Stimulated activated CD8-positive, alpha-beta memory T cell treated with anti-CD3 and anti-CD28 coated beads, Interleukin-15, amount 100 ng/mL, for 48 hours (primary cell): ENCODE data around the gene TMCC1.
"Not testable (repeated sequence)": the region's sequence is repeated elsewhere in the genome, so short reads cannot be mapped to it uniquely, and the experiment has no call there.

Source experiments
- DNase-seq, 2 donors: peaks; one replicate each; pipeline ENCODE4 v3.0.0-alpha.2; 2020; ENCODE audit warnings: low read depth in 2 of 2

Gene TMCC1

DNA sequence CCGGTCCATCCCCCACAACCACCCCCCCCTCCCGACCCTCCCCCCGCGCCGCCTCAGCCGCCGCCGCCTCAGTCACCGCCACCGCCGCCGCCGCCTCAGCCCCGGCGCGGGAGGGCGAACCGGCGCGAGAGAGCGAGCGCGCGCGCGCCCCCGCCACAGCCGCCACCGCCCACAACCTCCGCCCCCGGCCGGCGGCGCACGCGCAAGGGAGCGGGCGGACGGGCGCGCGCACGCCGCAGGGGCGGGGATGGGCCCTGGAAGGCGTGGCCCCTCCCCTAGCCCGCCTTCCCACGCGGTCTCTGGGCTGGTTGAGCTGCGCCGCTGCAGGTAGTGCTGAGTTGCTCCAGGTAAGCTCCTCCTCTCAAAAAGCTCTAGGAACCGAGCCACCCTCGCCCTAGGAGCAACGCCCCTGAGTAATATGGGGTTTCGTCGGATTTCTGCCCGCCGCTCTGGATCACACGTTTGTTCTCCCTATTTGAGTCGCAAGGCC is at the start of gene TMCC1:
Gene TMCC1, minus strand, starts transcription at position 131 of the 490 bp plus-strand sequence.
- DNase-seq = peak; percentile 80 to 83

DNA sequence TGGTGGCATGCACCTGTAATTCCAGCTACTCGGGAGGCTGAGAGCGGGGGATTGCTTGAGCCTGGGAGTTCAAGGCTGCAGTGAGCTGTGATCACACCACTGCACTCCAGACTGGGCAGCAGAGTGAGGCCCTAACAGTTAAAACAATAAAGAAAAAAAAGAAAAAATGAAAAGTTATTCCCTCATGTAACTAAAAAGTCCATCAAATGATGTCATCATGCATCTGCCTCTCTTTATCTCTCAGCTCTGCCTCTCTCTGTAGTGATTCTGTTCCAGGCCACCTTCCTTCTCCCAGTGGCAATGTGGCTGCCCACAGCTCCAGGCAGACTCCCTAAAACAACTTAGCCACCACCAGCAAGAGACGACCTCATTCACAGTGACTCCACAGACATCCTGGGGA is 49.5 kb upstream of the TMCC1 start:
- no peak for DNase-seq

DNA sequence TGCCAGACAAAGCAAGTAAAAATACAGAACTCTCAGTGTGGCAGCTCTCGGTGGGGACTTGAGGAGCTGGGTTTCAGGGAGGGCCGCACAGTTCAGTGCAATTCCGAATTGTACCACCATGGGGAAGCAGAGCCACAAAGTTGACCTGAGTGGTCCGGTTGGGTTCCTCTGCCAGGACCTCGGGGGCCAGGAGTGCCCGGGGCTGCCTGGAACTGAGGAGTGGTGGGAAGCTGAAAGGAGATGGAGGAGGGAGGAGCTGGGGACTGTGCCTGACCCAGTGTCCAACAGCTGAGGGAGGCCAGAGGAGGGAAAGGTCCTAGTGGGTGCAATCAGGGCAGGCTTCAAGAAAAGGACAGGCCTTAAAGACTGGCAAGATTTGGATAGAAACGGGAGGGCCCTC is 48.8 kb upstream of the TMCC1 start:
- DNase-seq = peak; percentile 14 to 15

DNA sequence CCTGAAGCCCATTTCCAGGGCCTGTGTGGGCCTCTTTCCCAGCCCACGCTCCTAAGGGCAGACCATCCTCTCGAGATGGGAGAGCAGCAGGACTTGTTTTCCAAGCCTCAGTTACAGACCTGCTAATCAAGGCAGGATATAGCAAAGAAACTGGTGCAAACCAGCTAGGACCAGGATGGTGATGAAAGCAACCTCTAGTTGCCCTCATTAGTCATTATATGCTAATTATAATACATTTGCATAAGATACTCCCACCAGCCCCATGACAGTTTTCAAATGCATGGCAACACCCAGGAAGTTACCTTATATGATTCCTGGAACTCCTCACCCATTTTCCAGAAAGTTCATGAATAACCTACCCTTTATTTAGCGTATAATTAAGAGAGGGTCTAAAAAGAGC is 46.6 kb upstream of the TMCC1 start:
- no peak for DNase-seq

DNA sequence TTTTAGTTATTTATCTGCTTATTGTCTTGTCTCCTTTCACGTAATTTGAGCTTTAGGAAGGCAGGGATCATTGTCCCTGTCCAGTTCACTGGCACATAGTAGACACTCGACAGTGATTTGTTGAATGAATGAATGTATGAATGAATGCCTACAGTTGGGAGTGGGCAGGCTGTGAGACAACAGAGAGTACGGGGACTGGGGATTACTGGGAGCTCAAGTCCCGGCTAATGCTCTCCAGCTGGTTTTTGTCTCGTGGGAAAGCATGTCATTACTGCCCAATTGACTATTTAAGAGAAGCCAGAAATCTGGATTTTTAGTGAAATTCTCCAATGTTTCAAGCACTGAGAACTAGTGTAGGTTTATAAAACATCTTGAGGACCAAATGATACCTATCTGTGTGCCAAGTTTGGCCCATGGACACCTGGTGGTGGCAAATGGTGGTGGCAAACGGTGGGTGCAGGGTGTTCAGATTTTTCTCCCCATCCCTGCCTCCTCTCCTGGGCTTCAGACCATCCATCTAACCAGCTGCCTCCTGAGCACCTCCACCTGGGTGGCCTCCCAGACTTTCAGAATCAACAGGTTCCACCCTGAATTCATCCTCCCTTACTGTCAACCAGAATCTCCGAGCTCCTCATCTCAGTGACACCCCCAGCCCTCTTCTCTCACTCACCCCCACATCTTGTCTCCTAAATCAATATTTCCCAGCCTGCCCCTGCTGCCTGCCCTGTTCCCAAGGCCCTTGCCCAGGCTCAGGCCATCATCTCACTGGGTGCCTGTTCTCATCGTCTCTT is 44.8 kb upstream of the TMCC1 start:
- DNase-seq = no peak

DNA sequence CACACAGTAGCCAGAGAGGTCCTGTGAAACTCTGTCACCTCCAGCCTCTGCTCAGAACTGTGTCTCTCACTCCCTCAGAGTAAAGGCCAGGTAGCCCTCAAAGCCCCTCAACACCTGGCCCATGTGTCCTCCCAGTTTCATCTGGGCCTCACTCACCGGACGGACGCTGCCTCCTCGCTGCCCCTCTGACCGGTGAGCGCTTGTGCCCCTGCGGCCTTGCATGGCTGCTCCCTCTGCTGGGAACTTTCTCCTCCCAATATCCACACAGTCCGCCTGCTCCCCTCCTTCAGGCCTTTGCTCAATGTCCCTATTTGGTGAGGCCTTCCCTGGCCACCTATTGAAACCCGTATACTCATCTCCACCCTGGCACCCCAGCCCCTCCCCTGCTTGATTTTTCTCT is 44.2 kb upstream of the TMCC1 start:
- no peak for DNase-seq

DNA sequence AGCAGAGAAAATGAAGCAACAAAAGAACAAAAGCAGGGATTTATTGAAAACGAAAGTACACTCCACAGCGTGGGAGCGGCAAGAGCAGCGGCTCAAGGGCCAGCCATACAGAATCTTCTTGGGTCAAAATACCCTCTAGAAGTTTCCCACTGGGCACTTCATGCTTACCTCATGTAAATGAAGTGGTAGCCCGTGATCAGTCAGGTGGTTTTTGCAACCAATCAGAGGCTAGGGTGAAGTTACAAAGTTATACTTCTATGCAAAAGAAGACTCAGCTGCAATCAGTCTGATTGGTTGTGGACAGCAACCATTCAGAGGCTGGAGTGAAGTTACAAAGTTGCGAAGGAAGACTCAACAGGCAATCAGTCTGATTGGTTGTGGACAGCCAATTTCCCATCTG is 43.2 kb upstream of the TMCC1 start:
- DNase-seq = no peak

DNA sequence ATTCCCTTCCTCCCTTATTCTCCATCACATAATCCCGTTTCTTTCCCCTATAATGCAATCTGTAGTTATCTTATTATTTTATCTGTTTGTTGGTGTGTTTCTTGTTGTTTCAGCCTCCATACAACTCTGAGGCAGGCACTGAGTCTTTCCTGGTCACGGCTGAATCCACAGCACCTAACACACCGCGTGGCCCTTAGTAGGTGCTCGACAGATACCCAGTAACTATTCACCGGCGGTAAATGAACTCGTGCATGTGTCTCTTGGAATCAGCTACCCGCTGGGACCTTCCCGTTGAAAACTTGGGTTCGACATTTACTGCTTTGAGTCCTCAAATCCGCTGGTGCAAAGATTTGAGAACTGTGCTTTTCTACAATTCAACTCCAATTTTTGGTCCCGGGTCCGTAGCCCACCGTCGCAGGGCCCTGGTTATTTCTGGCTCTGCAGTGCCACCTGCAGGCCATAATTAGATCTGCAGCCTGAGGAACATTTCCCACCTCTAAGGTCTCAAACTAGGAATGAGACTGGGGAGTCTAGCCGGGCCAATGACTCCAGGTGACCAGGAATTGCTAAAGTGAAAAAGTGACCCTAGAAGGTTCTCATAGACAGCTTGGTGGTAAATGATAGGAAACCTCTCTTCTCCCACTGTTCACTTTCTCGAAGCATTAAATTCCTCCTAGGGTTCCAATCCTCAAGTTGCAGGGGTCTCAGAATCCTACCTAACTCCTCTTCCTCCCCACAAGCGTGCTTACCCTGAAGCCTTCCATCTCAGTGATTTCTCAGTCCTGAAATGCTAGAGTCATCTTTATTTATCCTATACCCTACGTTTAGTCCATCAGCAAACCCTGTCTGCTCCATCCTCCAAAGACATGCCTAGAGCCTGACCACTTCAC is 41.0 kb upstream of the TMCC1 start:
- DNase-seq = no peak

DNA sequence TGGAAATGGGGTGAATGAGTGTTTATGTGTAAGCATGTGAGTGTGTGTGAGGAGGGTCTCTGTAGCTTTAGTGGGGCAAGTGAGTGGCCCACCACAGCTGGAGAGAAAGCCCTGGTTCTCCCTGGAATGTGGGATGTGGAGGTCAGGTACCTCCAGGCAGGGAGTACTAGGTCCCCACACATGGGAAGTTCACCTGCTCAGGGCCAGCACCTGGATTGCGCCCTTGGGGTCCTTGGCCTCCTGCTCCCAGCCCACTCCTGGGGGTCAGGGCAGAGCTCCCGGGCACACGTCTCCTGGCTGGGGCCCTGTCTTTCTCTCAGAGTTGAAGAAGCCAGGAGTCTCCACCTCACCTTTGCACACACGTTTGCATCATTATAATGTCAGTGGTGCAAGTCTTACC is 40.0 kb upstream of the TMCC1 start:
- no peak for DNase-seq

DNA sequence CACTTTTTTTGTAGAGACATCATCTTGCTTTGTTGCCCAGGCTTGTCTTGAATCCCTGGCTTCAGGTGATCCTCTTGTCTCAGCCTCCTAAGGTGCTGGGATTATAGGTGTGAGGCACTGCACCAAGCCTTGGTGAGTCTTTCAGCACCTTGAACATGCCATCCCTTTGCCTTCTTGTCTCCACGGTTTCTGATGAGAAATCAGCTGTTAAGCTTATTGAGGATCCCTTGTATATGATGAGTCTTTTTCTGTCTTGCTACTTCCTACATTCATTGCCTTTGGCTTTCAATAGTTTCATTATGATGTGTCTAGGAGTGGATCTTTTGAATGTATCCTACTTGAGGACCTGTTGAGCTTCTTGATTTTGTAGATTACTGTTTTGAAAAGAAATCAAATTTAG is 35.9 kb upstream of the TMCC1 start:
- no peak for DNase-seq

DNA sequence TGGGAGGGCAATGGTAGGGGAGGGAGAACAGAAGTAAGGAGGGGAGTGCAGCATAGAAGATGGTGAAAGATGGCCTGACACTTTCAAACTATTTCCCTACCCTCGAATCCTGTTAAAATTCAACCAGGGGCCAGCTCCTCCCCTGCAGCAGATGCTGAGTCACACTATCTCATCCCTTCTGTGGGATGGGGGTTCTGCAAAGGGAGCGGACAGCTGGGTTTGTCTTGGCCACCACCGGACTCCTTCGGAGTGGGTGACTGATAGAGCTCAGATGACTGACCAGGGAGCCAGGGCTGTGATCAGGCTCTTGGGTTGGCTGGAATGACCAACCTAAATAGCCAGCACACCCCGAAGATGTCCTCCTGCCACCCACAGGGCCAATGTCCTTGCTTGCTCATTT is 33.6 kb upstream of the TMCC1 start:
- DNase-seq = no peak

DNA sequence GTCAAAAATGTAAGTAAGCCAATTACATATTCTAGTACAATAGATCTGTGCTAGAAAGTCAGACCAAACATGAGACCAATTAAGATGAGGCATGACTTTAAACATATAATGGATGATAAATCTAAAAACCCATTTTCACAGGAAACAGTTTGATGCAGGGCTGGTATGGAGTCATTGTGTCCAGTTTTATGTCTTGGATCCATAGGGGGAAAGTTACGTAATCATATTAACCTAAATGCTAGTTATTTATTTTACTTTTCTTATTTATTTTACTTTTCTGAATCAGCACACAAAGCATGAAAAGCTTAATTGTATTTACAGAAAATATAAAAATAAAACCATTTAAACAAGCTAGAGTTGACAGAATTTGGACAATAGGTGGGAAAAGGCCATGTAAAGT is 26.3 kb upstream of the TMCC1 start:
- no peak for DNase-seq

DNA sequence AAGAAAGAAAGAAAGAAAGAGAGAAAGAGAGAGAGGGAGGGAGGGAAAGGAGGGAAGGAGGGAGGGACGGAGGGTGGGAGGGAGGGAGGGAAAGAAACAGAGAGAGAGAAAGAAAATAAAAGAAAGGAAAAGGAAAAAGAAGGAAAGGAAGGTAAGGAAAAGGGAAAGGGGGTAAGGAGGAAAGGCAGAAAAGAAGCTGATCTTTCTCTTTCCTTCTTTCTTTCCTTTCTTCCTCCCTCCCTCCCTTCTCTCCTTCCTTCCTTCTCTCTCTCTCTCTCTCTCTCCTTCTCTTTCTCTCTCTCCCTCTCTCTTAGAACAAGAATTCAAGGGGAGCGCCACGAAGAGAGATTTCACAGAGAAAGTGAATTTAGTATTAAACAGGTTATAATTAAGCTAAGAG is 25.8 kb upstream of the TMCC1 start:
- DNase-seq = no peak

DNA sequence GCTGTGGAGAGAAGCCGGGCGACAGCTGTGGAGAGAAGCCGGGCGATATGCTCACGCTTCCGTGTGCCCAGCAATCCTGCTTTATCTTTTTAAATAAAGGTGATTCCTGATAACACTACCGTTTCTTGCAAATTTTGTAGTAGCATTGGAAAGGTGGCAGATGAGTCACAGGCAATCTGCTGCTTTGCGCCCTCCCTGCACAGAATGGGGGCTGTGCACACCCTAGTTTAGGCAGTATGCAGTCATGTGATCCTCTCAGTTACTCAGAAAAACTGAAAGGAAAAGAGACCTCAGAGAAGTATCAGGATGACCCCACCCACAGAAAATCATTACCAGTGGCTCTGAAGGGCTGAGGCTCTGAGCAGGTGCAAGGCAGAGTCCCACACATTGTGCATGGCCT is 24.9 kb upstream of the TMCC1 start:
- no peak for DNase-seq

DNA sequence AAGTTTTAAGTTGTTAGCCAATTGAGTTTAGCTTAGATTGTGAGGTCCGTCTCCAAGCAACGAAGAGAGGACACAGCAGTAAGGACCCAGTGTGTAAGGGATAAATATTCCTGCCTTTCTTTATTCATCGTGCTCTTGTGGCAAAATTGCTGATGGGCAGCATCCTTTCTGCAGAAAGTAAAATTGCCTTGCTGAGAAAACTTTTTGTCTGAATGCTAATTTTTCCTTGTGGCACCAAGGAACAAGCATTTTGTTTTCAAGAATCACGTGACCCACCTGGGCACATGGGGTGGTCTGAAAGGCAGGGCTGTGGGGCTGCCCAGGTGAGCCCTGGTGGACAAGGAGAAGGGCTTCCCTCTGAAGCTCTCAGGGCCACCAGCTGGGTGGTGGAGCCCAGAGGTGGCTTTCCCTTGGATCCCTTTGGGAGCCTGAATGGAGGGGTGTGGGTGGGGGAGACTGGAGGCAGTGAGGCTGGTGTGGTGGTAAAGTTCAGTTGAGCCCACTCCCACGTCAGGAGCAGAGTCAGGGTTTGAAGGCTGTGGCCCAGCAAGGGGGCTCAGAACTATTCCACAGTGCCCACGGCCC is 24.0 kb upstream of the TMCC1 start:
- DNase-seq = no peak

DNA sequence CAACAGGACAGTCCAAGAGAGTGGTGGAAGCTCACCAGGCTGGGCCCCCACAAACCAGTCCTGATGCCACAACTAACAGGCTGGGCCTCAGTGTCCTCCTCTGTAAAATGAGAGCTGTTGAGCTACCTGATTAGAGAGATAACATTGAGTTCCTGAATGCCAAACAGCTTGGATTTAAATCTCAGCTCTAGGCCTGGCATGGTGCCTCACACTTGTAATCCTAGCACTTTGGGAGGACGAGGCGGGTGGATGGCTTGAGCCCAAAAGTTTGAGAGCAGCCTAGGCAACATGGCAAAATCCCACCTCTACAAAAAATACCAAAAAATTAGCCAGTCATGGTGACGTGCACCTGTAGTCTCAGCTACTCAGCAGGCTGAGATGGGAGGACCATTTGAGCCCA is 20.1 kb upstream of the TMCC1 start:
- DNase-seq = no peak

DNA sequence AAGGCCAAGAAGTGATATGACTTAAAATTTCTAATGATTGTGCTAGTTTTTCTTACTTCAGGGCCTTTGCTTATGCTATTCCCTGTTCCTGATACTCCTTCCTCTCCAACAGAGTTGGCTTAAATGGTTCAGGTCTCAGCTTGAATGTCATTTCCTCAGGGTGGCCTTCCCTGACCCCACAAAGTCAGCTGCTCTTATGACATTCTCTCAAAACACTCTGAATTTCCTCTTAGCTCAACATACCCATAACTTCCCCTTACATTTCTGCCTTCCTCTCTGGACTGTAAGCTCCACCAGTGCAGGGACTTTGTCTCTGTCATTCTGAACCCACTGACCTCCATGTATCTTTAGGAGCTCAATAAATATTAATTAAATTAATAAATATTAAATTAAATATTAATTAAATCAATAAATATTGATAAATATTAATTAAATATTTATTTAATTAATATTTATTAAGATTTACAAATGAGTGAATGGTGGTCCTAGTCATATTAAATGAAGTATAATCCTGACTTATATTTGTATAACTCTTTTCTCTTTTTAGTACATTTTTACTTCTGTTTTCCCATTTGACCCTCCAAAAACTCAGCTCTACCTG is 17.9 kb upstream of the TMCC1 start:
- no peak for DNase-seq

DNA sequence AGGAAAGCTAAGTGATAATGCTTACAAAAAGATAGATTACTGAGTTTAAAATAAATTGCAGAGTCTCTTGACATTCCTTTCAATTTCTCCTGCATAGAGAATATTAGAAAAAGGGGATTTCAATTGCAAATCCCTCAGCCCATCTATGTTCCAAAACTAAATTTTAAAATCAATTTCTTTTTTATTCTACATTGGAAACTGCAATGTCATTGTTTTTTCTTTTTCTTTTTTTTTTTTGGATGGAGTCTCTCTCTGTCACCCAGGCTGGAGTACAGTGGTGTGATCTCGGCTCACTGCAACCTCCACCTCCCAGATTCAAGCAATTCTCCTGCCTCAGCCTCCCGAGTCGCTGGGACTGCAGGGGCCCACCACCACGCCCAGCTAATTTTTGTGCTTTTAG is 15.7 kb upstream of the TMCC1 start:
- not testable (repeated sequence) for DNase-seq

DNA sequence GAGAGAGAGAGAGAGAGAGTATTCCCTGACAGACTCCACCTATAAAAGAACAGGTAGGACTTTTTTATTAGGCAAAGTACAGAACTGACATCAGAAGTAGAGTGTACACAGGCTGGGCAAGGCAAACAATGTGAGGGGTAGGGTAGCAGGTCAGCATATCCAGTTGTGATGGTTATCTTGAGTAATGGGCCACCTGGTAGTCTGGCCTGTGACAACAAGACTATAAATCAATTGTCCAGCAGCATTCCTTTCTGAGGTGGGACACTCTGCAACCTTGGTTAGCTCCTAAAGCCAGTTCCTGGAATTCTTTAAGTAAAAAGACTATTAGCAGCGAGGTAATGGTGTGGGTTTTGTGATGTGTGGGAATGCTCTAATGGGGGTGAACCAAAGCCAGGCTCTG is 14.9 kb upstream of the TMCC1 start:
- no peak for DNase-seq

DNA sequence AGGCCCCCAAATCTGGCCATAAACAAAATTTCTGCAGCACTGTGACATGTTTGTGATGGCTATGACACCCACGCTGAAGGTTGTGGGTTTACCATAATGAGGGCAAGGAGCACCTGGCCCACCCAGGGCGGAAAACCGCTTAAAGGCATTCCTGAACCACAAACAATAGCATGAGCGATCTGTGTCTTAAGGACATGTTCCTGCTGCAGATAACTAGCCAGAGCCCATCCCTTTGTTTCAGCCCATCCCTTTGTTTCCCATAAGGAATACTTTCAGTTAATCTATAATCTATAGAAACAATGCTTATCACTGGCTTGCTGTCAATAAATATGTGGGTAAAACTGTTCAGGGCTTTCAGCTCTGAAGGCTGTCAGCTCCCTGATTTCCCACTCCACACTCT is 7.8 kb upstream of the TMCC1 start:
- not testable (repeated sequence) for DNase-seq

DNA sequence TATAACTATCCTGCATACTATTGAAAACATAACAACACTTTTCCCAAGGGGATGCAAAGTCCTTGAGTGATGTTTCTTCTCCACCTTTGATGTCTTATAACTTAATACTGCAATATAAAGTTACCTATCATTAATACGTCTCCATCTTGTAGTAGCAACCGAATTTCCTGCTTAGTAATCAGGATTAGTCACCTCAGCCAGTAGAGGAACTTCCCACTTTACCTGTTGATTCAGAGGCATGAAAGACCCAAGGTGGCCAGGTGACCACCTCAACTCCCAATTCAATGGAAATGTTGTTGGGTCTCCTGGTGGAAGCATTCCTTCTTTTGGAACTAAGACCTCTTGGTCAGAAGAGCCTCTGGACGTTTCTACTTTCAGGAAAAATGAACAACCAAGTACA is 3.5 kb upstream of the TMCC1 start:
- no peak for DNase-seq
